A549 (cell line): Measurements from ENCODE around the gene KCNK7. TPM values are rescaled to one million over a fixed set of nuclear protein-coding genes. Genes with fewer than 3 reads are reported as not detected.

ENCODE experiments used
- ATAC-seq, 2 experiments: fragments of 200-7000 bp in 1 of 2; fragments of >200 bp in 1 of 2; cut with Nextera tagmentation in 1 of 2; cut with Tn5 transposase in 1 of 2; 3 replicates each; pipeline versions ENCODE4 v1.8.0 to v1.9.1; 2018 to 2020; ENCODE audit warnings: mild to moderate bottlenecking in 1 of 2, moderate library complexity in 1 of 2
- CTCF ChIA-PET: fragments of 300-600 bp; sonication (Branson Sonifier 250); formaldehyde crosslinking; extraction: SDS; loops from one replicate; lab custom pipeline; 2021; ENCODE audit warnings: antibody characterized with exemption, inconsistent platforms; lab: Yijun Ruan, JAX
- POLR2A ChIA-PET: fragments of 350-600 bp; formaldehyde crosslinking; extraction: SDS; loops from one replicate; lab custom pipeline; 2021; ENCODE audit warnings: antibody characterized with exemption, inconsistent platforms; lab: Yijun Ruan, JAX
- DNase-seq, 2 experiments: peaks; one replicate each; pipeline versions ENCODE4 v3.0.0 to v3.0.0-alpha.2; 2011 to 2016; ENCODE audit warnings: low read depth in 1 of 2, low spot score in 1 of 2
- FAIRE-seq: peaks from 2 replicates; lab custom pipeline; 2011; peaks lifted over from hg19 to GRCh38; lab: Jason Lieb, UNC
- H3K27ac ChIP-seq, 2 experiments: fragments of >200 bp; sonication (Bioruptor Twin); formaldehyde crosslinking; 3 replicates each; pipeline ENCODE4 v1.5.1; 2016 to 2017
- H3K4me1 ChIP-seq: fragments of >200 bp; sonication (Bioruptor Twin); formaldehyde crosslinking; 3 replicates; pipeline ENCODE4 v1.6.1; 2016
- H3K4me2 ChIP-seq: fragments of >200 bp; sonication (Bioruptor Twin); formaldehyde crosslinking; 3 replicates; pipeline ENCODE4 v1.6.1; 2016
- H3K4me3 ChIP-seq: fragments of >200 bp; sonication (Bioruptor Twin); formaldehyde crosslinking; 3 replicates; pipeline ENCODE4 v1.5.1; 2016
- H3K9me3 ChIP-seq: fragments of >200 bp; sonication (Bioruptor Twin); formaldehyde crosslinking; 3 replicates; pipeline ENCODE4 v1.6.1; 2016
- BHLHE40 ChIP-seq: IDR thresholded peaks from 2 replicates; pipeline ENCODE4 v1.6.1; 2012; ENCODE audit warnings: low read depth, low read length, inconsistent platforms
- CBX2 ChIP-seq: fragments of 200-600 bp; sonication (generic); IDR thresholded peaks from 2 replicates; pipeline ENCODE4 v1.6.1; 2016; ENCODE audit warnings: low read depth, mild to moderate bottlenecking, borderline replicate concordance
- CEBPB ChIP-seq, 2 experiments: fragments of >200 bp in 1 of 2; sonication (Bioruptor Twin) in 1 of 2; formaldehyde crosslinking in 1 of 2; IDR thresholded peaks; 2 replicates each; pipeline ENCODE4 v1.6.1; 2012 to 2016
- CHD4 ChIP-seq: fragments of 200-600 bp; sonication (generic); IDR thresholded peaks from 2 replicates; pipeline ENCODE4 v1.6.1; 2016; ENCODE audit warnings: antibody characterized with exemption, mild to moderate bottlenecking, borderline replicate concordance
- ESRRA ChIP-seq: fragments of 150-350 bp; IDR thresholded peaks from 2 replicates; pipeline ENCODE4 v1.6.1; 2014; ENCODE audit warnings: mild to moderate bottlenecking, low read length, borderline replicate concordance
- FOSL2 ChIP-seq, 2 experiments: fragments of 450-650 bp in 1 of 2; fragments of >200 bp in 1 of 2; sonication (Bioruptor Twin) in 1 of 2; formaldehyde crosslinking; IDR thresholded peaks; 2 replicates each; pipeline versions ENCODE4 v1.5.0 to v1.6.1; 2016 to 2020; ENCODE audit warnings: mild to moderate bottlenecking in 1 of 2, moderate library complexity in 1 of 2
- FOXS1 ChIP-seq: fragments of 250-450 bp; sonication (Bioruptor Pico); IDR thresholded peaks from 2 replicates; pipeline ENCODE4 v1.5.0; 2020; ENCODE audit warnings: mild to moderate bottlenecking, moderate library complexity
- HOXB13 ChIP-seq: fragments of 250-450 bp; sonication (Bioruptor Pico); IDR thresholded peaks from 2 replicates; pipeline ENCODE4 v1.5.0; 2020; ENCODE audit warnings: low read depth, mild to moderate bottlenecking, moderate library complexity
- KDM1A ChIP-seq: fragments of 200-600 bp; sonication (generic); IDR thresholded peaks from 2 replicates; pipeline ENCODE4 v1.6.1; 2016; ENCODE audit warnings: low read depth, mild to moderate bottlenecking
- KDM5A ChIP-seq: fragments of 200-600 bp; sonication (generic); IDR thresholded peaks from 2 replicates; pipeline ENCODE4 v1.6.1; 2016; ENCODE audit warnings: antibody characterized with exemption, mild to moderate bottlenecking
- MAZ ChIP-seq: fragments of 150-350 bp; IDR thresholded peaks from 2 replicates; pipeline ENCODE4 v1.6.1; 2014; ENCODE audit warnings: antibody characterized with exemption, low read depth, low read length, borderline replicate concordance
- NPAS2 ChIP-seq: fragments of 250-450 bp; sonication (Bioruptor Pico); IDR thresholded peaks from 2 replicates; pipeline ENCODE4 v1.8.0; 2022; ENCODE audit warnings: mild to moderate bottlenecking, moderate library complexity, borderline replicate concordance
- NR3C1 ChIP-seq: fragments of >200 bp; sonication (Bioruptor Twin); formaldehyde crosslinking; IDR thresholded peaks from 3 replicates; pipeline ENCODE4 v1.6.1; 2017
- PHF8 ChIP-seq: fragments of 200-600 bp; sonication (generic); IDR thresholded peaks from 2 replicates; pipeline ENCODE4 v1.6.1; 2016; ENCODE audit warnings: low read depth, mild to moderate bottlenecking, antibody characterized with exemption, moderate library complexity, borderline replicate concordance
- RAD21 ChIP-seq, 2 experiments: fragments of >200 bp in 1 of 2; sonication (Bioruptor Twin) in 1 of 2; formaldehyde crosslinking in 1 of 2; IDR thresholded peaks in 1 of 2; conservative IDR thresholded peaks in 1 of 2; 2 replicates in 1 of 2; 3 replicates in 1 of 2; pipeline ENCODE4 v1.6.1; 2012 to 2018; ENCODE audit warnings: inconsistent platforms in 1 of 2
- SMC3 ChIP-seq: fragments of >200 bp; sonication (Bioruptor Twin); formaldehyde crosslinking; IDR thresholded peaks from 3 replicates; pipeline ENCODE4 v1.6.1; 2018; ENCODE audit warnings: inconsistent platforms
- ZC3H11A ChIP-seq: fragments of 450-650 bp; IDR thresholded peaks from 2 replicates; pipeline ENCODE4 v1.6.1; 2014; ENCODE audit warnings: antibody characterized with exemption, mild to moderate bottlenecking
- ZNF302 ChIP-seq: fragments of 250-450 bp; sonication (Bioruptor Pico); IDR thresholded peaks from 2 replicates; pipeline ENCODE4 v1.9.0; 2021; ENCODE audit warnings: inconsistent platforms, mild to moderate bottlenecking, moderate library complexity
- WGBS: methylation state at CpG from one replicate; pipeline ENCODE4 v1.1.6; 2017; ENCODE audit errors: missing lambda C conversion rate; 5-methylcytosine and 5-hydroxymethylcytosine counted together
- polyA plus RNA-seq, 4 experiments: library from polyadenylated mRNA; depleted of rRNA in 3 of 4; stranded (reverse); fragments of >200 nt; fragmentation: RNase III in 1 of 4; extraction: RNeasy Plus Mini Kit Qiagen cat#74134 plus additional on column Dnase treatment in 1 of 4; gene quantifications; 2 replicates in 3 of 4; 3 replicates in 1 of 4; pipeline ENCODE4 v1.2.3, GENCODE V29; 2011 to 2017
- TF ChIP-seq, protein P1 (sequence below): fragments of 250-450 bp; sonication (Bioruptor Pico); IDR thresholded peaks from 2 replicates; pipeline ENCODE4 v1.5.0; 2021; ENCODE audit warnings: mild to moderate bottlenecking, moderate library complexity, borderline replicate concordance
- TF ChIP-seq, protein P2 (sequence below): IDR thresholded peaks from 2 replicates; pipeline ENCODE4 v1.6.1; 2012
- TF ChIP-seq, protein P3 (sequence below): IDR thresholded peaks from 2 replicates; pipeline ENCODE4 v1.6.1; 2012; ENCODE audit warnings: low read depth, borderline replicate concordance
- TF ChIP-seq, protein P4 (sequence below): fragments of >200 bp; sonication (Bioruptor Twin); formaldehyde crosslinking; IDR thresholded peaks from 3 replicates; pipeline ENCODE4 v1.5.1; 2016
- TF ChIP-seq, protein P5 (sequence below): fragments of 200-600 bp; sonication (generic); IDR thresholded peaks from 2 replicates; pipeline ENCODE4 v1.6.1; 2016; ENCODE audit warnings: antibody characterized with exemption, mild to moderate bottlenecking, moderate library complexity
- TF ChIP-seq, protein P6 (sequence below): fragments of 250-450 bp; sonication (Bioruptor Pico); IDR thresholded peaks from 2 replicates; pipeline ENCODE4 v1.5.0; 2020; ENCODE audit warnings: low read depth, mild to moderate bottlenecking, moderate library complexity

Gene KCNK7
- polyA plus RNA-seq, 2 of the 4 experiments (the other 2 are of a cell fraction): 0.13 to 0.50 TPM

DNA sequence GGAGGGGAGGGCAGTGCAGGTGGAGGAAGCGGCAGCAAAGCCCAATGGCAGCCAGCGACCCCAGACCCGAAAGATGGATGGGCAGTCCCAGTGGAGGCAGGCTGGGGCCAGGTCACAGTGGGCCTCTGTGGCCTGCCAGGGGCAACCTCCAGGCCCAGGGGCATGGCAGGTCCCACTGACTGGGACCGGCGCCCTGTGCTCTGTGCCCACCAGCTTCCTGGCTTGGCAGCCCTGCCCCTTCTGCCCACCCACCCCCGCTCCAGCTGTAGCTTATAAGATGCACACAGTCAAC is 4.3 kb upstream of the KCNK7 start (continued):
- TF ChIP-seq ZNF302 (no peak), ZC3H11A (no peak), FOSL2 (IDR thresholded peaks at IDR 0.05) (no peak), FOSL2 (CRISPR knock-in tag; IDR thresholded peaks at IDR 0.05) (no peak), RAD21 (conservative IDR thresholded peaks at IDR 0.05 in 1 of 2, IDR thresholded peaks at IDR 0.05 in 1 of 2) (no peak), PHF8 (no peak), SMC3 (no peak), NR3C1 (no peak)

DNA sequence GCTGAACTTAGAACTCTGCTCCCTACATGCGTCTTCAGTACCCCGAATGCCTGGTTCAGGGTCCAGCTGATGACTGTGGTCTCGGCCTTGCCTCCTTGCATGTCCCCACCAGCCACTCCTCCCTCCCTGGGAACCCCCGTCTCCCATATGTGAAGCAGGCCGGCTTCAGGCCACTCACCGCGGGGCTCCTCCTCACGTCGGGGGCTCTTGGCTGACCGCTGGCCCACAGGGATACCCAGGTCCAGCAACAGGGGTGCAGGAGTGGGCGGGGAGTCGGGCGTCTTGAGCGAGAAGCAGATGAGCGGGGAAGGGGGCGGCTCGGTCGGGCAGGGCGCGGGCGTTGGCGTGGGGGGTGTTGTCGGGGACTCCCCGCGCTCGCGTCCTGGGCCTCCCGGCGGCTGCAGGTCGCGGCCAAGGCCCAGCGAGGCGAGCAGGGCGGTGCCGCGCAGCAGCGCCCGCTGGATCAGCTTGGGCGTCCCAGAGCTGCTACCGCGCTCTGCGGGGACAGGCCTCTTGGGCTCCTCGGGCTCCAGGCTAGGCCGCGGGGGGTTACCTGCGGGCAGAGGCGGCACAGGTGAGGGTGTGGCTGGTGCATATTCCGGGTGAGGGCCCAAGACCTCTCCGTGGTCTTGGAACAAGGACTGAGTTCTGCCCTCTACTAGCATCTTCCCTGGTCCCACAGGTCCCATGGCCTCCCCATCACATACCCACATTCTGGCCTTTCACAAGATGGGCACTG is 3.8 kb upstream of the KCNK7 start:
- ChIA-PET CTCF (interaction anchor here (1.2 to 20.1 kb wide), 3 partner anchors 10 to 28 kb away, joined by 4 to 249 read pairs (median 9); partner anchors contain the start of genes KCNK7 and MAP3K11), POLR2A (interaction anchor here (0.5 kb wide), 1 partner anchor 509 kb away, joined by 6 read pairs; no protein-coding TSS in a partner anchor)
- WGBS: 95% methylated on average over 43 of the region's 49 CpGs
- DNase-seq (no peak), ATAC-seq (no peak), FAIRE-seq (no peak)
- Histone ChIP-seq H3K9me3 (no peaks in the 10 kb centered on the region), H3K4me2 (no peak overlapping the region), H3K4me1 (no peaks in the 10 kb centered on the region; the same call in 2 of the 3 replicates), H3K4me3 (no peak overlapping the region), H3K27ac (no peak overlapping the region)
- TF ChIP-seq CHD4 (no peak), ESRRA (no peak), MAZ (no peak), HOXB13 (CRISPR knock-in tag) (no peak), CBX2 (no peak), BHLHE40 (no peak), ZNF302 (no peak), KDM1A (no peak), NR3C1 (no peak), NPAS2 (no peak), CEBPB (IDR thresholded peaks at IDR 0.05) (no peak), KDM5A (no peak), FOXS1 (CRISPR knock-in tag) (no peak)
- TF ChIP-seq, protein P1, sequence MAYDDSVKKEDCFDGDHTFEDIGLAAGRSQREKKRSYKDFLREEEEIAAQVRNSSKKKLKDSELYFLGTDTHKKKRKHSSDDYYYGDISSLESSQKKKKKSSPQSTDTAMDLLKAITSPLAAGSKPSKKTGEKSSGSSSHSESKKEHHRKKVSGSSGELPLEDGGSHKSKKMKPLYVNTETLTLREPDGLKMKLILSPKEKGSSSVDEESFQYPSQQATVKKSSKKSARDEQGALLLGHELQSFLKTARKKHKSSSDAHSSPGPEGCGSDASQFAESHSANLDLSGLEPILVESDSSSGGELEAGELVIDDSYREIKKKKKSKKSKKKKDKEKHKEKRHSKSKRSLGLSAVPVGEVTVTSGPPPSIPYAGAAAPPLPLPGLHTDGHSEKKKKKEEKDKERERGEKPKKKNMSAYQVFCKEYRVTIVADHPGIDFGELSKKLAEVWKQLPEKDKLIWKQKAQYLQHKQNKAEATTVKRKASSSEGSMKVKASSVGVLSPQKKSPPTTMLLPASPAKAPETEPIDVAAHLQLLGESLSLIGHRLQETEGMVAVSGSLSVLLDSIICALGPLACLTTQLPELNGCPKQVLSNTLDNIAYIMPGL (CRISPR knock-in tag): no peak
- TF ChIP-seq, protein P2, sequence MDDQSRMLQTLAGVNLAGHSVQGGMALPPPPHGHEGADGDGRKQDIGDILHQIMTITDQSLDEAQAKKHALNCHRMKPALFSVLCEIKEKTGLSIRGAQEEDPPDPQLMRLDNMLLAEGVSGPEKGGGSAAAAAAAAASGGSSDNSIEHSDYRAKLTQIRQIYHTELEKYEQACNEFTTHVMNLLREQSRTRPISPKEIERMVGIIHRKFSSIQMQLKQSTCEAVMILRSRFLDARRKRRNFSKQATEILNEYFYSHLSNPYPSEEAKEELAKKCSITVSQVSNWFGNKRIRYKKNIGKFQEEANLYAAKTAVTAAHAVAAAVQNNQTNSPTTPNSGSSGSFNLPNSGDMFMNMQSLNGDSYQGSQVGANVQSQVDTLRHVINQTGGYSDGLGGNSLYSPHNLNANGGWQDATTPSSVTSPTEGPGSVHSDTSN: no peak
- TF ChIP-seq, protein P3, sequence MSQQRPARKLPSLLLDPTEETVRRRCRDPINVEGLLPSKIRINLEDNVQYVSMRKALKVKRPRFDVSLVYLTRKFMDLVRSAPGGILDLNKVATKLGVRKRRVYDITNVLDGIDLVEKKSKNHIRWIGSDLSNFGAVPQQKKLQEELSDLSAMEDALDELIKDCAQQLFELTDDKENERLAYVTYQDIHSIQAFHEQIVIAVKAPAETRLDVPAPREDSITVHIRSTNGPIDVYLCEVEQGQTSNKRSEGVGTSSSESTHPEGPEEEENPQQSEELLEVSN: no peak
- TF ChIP-seq, protein P4, sequence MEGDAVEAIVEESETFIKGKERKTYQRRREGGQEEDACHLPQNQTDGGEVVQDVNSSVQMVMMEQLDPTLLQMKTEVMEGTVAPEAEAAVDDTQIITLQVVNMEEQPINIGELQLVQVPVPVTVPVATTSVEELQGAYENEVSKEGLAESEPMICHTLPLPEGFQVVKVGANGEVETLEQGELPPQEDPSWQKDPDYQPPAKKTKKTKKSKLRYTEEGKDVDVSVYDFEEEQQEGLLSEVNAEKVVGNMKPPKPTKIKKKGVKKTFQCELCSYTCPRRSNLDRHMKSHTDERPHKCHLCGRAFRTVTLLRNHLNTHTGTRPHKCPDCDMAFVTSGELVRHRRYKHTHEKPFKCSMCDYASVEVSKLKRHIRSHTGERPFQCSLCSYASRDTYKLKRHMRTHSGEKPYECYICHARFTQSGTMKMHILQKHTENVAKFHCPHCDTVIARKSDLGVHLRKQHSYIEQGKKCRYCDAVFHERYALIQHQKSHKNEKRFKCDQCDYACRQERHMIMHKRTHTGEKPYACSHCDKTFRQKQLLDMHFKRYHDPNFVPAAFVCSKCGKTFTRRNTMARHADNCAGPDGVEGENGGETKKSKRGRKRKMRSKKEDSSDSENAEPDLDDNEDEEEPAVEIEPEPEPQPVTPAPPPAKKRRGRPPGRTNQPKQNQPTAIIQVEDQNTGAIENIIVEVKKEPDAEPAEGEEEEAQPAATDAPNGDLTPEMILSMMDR: no peak
- TF ChIP-seq, protein P5, sequence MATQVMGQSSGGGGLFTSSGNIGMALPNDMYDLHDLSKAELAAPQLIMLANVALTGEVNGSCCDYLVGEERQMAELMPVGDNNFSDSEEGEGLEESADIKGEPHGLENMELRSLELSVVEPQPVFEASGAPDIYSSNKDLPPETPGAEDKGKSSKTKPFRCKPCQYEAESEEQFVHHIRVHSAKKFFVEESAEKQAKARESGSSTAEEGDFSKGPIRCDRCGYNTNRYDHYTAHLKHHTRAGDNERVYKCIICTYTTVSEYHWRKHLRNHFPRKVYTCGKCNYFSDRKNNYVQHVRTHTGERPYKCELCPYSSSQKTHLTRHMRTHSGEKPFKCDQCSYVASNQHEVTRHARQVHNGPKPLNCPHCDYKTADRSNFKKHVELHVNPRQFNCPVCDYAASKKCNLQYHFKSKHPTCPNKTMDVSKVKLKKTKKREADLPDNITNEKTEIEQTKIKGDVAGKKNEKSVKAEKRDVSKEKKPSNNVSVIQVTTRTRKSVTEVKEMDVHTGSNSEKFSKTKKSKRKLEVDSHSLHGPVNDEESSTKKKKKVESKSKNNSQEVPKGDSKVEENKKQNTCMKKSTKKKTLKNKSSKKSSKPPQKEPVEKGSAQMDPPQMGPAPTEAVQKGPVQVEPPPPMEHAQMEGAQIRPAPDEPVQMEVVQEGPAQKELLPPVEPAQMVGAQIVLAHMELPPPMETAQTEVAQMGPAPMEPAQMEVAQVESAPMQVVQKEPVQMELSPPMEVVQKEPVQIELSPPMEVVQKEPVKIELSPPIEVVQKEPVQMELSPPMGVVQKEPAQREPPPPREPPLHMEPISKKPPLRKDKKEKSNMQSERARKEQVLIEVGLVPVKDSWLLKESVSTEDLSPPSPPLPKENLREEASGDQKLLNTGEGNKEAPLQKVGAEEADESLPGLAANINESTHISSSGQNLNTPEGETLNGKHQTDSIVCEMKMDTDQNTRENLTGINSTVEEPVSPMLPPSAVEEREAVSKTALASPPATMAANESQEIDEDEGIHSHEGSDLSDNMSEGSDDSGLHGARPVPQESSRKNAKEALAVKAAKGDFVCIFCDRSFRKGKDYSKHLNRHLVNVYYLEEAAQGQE: no peak
- TF ChIP-seq, protein P6, sequence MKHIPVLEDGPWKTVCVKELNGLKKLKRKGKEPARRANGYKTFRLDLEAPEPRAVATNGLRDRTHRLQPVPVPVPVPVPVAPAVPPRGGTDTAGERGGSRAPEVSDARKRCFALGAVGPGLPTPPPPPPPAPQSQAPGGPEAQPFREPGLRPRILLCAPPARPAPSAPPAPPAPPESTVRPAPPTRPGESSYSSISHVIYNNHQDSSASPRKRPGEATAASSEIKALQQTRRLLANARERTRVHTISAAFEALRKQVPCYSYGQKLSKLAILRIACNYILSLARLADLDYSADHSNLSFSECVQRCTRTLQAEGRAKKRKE (CRISPR knock-in tag): no peak
